Measurements from ENCODE around the gene DAGLB.

DNA sequence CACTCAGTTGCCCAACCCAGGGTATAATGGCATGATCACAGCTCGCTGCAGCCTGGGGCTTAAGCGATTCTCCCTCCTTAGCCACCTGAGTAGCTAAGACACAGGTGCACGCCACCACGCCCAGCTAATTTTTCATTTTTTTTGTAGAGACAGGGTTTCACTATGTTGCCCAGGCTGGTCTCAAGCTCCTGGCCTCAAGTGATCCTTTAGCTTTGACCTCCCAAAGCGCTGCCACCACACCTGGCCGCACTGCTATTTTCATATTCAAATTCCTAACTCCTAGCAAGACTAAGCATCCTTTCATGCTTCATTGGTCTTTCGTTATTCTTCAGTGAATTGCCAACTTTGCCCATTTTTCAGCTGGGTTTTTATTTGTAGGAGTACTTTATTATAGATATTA lies 30.4 kb upstream of the DAGLB start:
- no peak for TF ChIP-seq CTCF (IDR thresholded peaks at IDR 0.05)
- TF ChIP-seq POLR2A (IDR thresholded peaks at IDR 0.05), result no peak
